Measurements from ENCODE around the gene DUSP1.

The DUSP1 gene

DNA sequence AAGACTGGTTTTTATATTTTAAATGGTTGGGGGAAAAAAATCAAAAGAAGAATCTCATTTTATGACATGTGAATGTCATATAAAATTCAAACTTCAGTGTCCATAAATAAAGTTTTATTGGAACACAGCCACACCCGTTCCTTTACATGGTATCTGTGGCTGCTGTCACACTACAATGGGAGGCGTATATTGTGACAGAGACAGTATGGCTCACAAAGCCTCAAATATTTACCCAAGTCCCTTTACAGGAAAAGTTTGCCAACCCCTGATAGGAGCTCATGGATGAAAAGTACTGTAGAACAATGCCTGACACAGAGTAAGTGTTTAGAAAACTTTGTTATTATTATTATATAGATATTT, 5.2 kb upstream of the DUSP1 start:
- DNase-seq, result no peak

GRCh38 chr5:172775326-172776234, 4.6 kb upstream of the DUSP1 start:
- DNase-seq, result no peak

GRCh38 chr5:172774561-172775315, 3.7 kb upstream of the DUSP1 start:
- no peak for DNase-seq

DNA sequence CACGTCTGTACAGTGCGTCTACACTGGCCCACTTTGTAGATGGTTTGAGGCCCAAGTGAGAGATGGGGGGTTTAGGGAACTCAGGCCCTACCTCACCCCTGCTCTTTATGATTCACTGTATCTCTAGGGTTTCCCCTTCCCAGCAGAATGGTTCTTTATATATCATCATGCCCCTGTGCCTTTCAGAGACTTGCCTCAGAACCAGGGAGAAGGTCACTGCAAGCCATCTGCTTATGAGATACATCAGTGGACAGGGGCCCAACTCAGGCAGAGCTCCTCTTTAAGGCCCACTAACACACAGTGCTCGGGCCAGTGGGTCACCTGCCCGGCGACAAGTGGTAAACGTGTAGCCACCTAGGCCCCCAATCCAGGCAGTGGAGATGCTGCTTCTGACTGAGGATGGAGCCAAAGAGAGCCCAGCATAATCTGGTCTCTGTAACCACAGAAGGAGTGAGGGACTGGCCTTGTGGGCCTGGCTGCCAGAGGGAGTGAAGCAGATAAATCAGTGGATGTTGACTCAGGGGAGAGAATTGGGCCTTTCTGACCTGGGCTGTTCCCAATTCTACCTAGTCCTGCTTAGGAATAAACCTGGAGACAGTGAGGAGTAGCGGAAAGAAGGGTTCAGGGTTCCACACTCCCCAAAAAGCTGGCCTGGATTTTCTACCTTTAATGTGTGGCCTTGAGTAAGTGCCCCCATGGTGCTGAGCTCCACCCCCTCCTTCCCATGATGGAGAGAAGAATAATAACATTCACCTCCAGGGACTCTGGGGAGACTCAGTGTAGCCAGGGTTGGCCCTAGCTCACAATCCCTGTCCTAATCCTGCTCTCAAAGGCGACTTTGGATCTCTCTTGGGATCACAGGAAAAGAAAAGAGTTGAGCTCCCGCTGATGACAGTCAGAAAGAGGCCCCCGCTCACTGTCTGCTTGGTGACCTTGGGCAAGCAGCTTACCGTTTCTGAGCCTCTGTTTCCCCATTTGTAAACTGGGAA, 2.8 kb upstream of the DUSP1 start:
- no peak for DNase-seq

GRCh38 chr5:172772112-172772906, 1.3 kb upstream of the DUSP1 start:
- DNase-seq, result peak; percentile 38 to 59

DNA sequence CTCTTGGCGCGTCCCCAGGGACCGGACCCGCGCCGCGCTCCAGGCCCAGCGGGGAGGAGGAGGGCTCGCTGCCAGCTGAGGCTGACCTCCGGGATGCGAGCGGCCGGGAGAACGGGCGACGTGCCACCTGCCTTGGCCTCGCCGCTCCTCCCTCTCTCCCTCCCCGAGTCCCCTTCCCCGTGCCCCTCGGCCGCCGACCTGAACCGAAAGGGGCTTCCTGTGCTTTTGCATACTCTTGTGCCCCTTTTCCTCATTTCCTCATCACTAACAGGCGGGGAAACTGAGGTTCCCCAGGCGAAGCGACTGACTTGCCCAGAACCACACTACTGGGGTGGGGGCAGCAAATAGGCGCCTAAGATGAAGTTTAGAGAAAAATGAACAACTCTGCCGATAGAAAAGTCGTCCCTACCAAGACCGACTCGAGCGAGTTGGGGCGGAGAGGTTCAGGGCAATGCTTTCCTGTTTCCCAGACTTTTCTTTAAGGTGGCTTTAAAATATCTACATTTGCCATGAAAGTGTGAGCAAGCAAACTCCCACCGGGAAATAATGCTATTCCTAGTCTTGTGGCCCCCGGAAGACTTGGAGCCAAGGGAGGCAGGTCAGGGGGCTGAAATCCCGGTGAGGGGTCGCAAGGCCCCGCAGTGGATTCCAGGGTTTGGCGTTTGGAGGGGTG, 580 bp upstream of the DUSP1 start:
- DNase-seq, result peak in 1 of 2 experiments; percentile 39

GRCh38 chr5:172770374-172770674, 671 bp downstream of the DUSP1 start:
- no peak for DNase-seq

GRCh38 chr5:172769616-172770373, 1.2 kb downstream of the DUSP1 start:
- DNase-seq, result peak in 1 of 2 experiments; percentile 33

DNA sequence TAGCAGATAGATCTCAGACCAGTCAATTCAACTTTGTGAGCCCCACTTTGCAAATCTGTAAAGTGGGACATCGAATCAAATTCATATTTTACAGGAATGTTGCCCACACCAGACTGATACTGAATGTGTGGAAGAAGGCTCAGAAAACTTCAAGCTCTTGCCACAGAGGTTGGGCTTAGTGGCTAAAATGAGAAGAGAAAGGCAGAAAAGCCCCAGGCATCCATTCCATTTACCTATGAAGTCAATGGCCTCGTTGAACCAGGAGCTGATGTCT, 1.7 kb downstream of the DUSP1 start:
- DNase-seq, result no peak

- no peak for DNase-seq
Measured at GRCh38 chr5:172768573-172769341, 2.2 kb downstream of the DUSP1 start.

- DNase-seq, result no peak
Measured at GRCh38 chr5:172768098-172768572, 2.9 kb downstream of the DUSP1 start.

DNA sequence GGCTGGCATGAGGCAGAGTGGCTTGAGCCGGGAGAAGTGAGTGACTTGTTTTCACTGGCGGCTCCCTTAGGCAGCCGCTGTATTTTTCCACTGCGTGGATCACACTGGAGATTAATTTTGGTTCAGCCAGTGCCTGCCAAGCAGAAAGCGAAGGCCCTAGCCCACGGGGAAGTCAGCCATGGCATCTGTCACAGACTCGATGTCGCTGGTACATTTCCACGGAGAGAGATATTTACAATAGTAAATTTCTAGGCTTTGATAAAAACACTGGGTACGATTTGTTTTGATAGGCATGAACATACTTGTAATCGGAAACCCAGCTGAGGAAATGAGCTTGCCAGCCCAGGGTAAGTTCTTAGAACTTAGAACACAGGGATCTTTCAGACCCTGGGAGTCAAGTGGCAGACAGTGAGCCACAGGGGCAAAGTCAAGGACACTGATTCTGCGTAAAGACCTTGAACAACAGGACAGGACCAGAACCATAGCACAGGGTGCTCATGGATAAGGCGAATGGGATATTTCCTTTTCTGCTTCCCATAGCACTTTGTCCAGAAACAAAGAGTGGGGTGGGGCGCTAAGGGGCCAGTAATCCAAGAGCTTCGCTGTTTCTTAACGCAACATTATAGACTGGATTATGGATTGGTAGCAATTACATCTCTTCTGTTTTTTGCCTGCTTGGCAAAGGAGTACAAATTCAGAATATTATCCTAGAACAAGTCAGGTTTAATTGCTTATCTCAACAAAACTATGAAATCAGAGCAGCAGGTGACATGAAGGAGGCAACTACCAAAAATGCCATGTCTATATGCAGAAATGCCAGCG, 4.5 kb downstream of the DUSP1 start:
- no peak for DNase-seq

GRCh38 chr5:172765766-172766286, 5.2 kb downstream of the DUSP1 start:
- DNase-seq, result no peak

- peak; percentile 98 to 99 for DNase-seq
Measured at GRCh38 chr5:172764861-172765765, 5.9 kb downstream of the DUSP1 start.

GRCh38 chr5:172763120-172763464, 7.9 kb downstream of the DUSP1 start:
- no peak for DNase-seq

- no peak for DNase-seq
Measured at GRCh38 chr5:172762214-172763119, 8.5 kb downstream of the DUSP1 start.

GRCh38 chr5:172760959-172761358, 10.0 kb downstream of the DUSP1 start:
- DNase-seq, result no peak
